ENCODE data around the gene TRIM16.
"Not testable (repeated sequence)": the region's sequence is repeated elsewhere in the genome, so short reads cannot be mapped to it uniquely, and the experiment has no call there.

Gene TRIM16

GRCh38 chr17:15659236-15659635 lies 24.9 kb downstream of the TRIM16 start:
- DNase-seq: no peak

GRCh38 chr17:15658296-15658695 lies 25.8 kb downstream of the TRIM16 start:
- no peak for DNase-seq

- DNase-seq: no peak
These were observed 26.2 kb downstream of the TRIM16 start for GRCh38 chr17:15657868-15658267.

GRCh38 chr17:15654886-15655561 lies 29.1 kb downstream of the TRIM16 start:
- DNase-seq: no peak

- DNase-seq: not testable (repeated sequence)
These were observed 29.7 kb downstream of the TRIM16 start for GRCh38 chr17:15654401-15654800.

GRCh38 chr17:15652960-15653359 lies 31.2 kb downstream of the TRIM16 start:
- no peak for DNase-seq

GRCh38 chr17:15651583-15652110 lies 32.5 kb downstream of the TRIM16 start:
- peak in 51 of 56 donors; percentile 9 to 91 (median 49) for DNase-seq

- peak in 3 of 56 donors; percentile 6 to 32 (median 22) for DNase-seq
These were observed 33.1 kb downstream of the TRIM16 start for GRCh38 chr17:15650741-15651582.

- peak in 3 of 56 donors; percentile 12 to 29 (median 18) for DNase-seq
These were observed 34.2 kb downstream of the TRIM16 start for GRCh38 chr17:15649861-15650421.

- DNase-seq: no peak
These were observed 35.7 kb downstream of the TRIM16 start for GRCh38 chr17:15648386-15648785.

- DNase-seq: not testable (repeated sequence)
These were observed 38.2 kb downstream of the TRIM16 start for GRCh38 chr17:15645942-15646312.

- not testable (repeated sequence) for DNase-seq
These were observed 38.8 kb downstream of the TRIM16 start for GRCh38 chr17:15645099-15645941.

- DNase-seq: not testable (repeated sequence)
These were observed 41.4 kb downstream of the TRIM16 start for GRCh38 chr17:15642505-15643251.

- not testable (repeated sequence) for DNase-seq
These were observed 42.1 kb downstream of the TRIM16 start for GRCh38 chr17:15642014-15642413.

- DNase-seq: not testable (repeated sequence)
These were observed 53.1 kb downstream of the TRIM16 start for GRCh38 chr17:15630930-15631453.

- DNase-seq: not testable (repeated sequence)
These were observed 54.1 kb downstream of the TRIM16 start for GRCh38 chr17:15629991-15630390.

- DNase-seq: not testable (repeated sequence)
These were observed 60.4 kb downstream of the TRIM16 start for GRCh38 chr17:15623661-15624209.

- not testable (repeated sequence) for DNase-seq
These were observed 60.9 kb downstream of the TRIM16 start for GRCh38 chr17:15623255-15623654.

GRCh38 chr17:15622124-15622523 lies 62.0 kb downstream of the TRIM16 start:
- DNase-seq: not testable (repeated sequence)
